Neural progenitor cell (in vitro differentiated cells): ENCODE results near the gene EXOSC1. TPM values are rescaled to one million over a fixed set of nuclear protein-coding genes. Genes with fewer than 3 reads are reported as not detected.
A peak's percentile ranks its signal among the peaks of the same experiment; 100 is the strongest.

ENCODE experiments used
- DNase-seq: peaks from one replicate; pipeline ENCODE4 v3.0.0-alpha.2; 2016; ENCODE audit warnings: low spot score
- H2AFZ ChIP-seq: fragments of 200-600 bp; sonication (generic); replicated peaks from 2 replicates; pipeline ENCODE4 v1.6.1; 2016; ENCODE audit warnings: antibody characterized with exemption
- H3F3A ChIP-seq: fragments of 200-600 bp; sonication (generic); 2 replicates; pipeline ENCODE4 v1.6.1; 2016; ENCODE audit warnings: antibody characterized with exemption, low read depth
- H3K27ac ChIP-seq: fragments of 200-600 bp; sonication (generic); 2 replicates; pipeline ENCODE4 v1.5.1; 2016; ENCODE audit warnings: mild to moderate bottlenecking
- H3K27me3 ChIP-seq: fragments of 200-600 bp; sonication (generic); 2 replicates; pipeline ENCODE4 v1.6.1; 2016; ENCODE audit warnings: mild to moderate bottlenecking, moderate library complexity
- H3K36me3 ChIP-seq: fragments of 200-600 bp; sonication (generic); 2 replicates; pipeline ENCODE4 v1.5.1; 2016
- H3K4me1 ChIP-seq: fragments of 200-600 bp; sonication (generic); 2 replicates; pipeline ENCODE4 v1.6.1; 2016; ENCODE audit warnings: mixed run types
- H3K4me2 ChIP-seq: fragments of 200-600 bp; sonication (generic); 2 replicates; pipeline ENCODE4 v1.6.1; 2016
- H3K4me3 ChIP-seq: fragments of 200-600 bp; sonication (generic); 2 replicates; pipeline ENCODE4 v1.5.1; 2016
- H3K79me2 ChIP-seq: fragments of 200-600 bp; sonication (generic); 2 replicates; pipeline ENCODE4 v1.6.1; 2016; ENCODE audit warnings: low read depth
- H3K9ac ChIP-seq: fragments of 200-600 bp; sonication (generic); 2 replicates; pipeline ENCODE4 v1.6.1; 2016
- H3K9me3 ChIP-seq: fragments of 200-600 bp; sonication (generic); 2 replicates; pipeline ENCODE4 v1.5.1; 2016; ENCODE audit warnings: low read depth
- H4K20me1 ChIP-seq: fragments of 200-600 bp; sonication (generic); 2 replicates; pipeline ENCODE4 v1.6.1; 2016; ENCODE audit warnings: low read depth
- H3K27ac Mint-ChIP-seq: 3 replicates; pipeline ENCODE4 v1.8.0; 2021; ENCODE audit warnings: mixed read lengths
- H3K27me3 Mint-ChIP-seq: 2 replicates; pipeline ENCODE4 v1.8.0; 2022; ENCODE audit warnings: low read depth, mild to moderate bottlenecking, inconsistent platforms, moderate library complexity, mixed read lengths; ENCODE audit not compliant: insufficient read depth
- H3K36me3 Mint-ChIP-seq: 3 replicates; pipeline ENCODE4 v1.8.0; 2021; ENCODE audit warnings: mixed read lengths
- H3K4me1 Mint-ChIP-seq: 3 replicates; pipeline ENCODE4 v1.8.0; 2021; ENCODE audit warnings: mixed read lengths
- H3K4me3 Mint-ChIP-seq: 3 replicates; pipeline ENCODE4 v1.8.0; 2021; ENCODE audit warnings: mild to moderate bottlenecking, moderate library complexity, mixed read lengths
- H3K9me3 Mint-ChIP-seq: 3 replicates; pipeline ENCODE4 v1.8.0; 2020; ENCODE audit warnings: mixed read lengths
- EZH2 ChIP-seq: fragments of 200-600 bp; sonication (generic); IDR thresholded peaks from 2 replicates; pipeline ENCODE4 v1.6.1; 2017; ENCODE audit warnings: antibody characterized with exemption, mild to moderate bottlenecking, moderate library complexity
- EZH2phosphoT487 ChIP-seq: fragments of 200-600 bp; sonication (generic); IDR thresholded peaks from 2 replicates; pipeline ENCODE4 v1.6.1; 2017; ENCODE audit warnings: antibody characterized with exemption
- total RNA-seq: library from RNA; depleted of rRNA; stranded (reverse); fragments of >200 nt; gene quantifications from 2 replicates; pipeline ENCODE4 v1.2.3, GENCODE V29; 2015; ENCODE audit warnings: low replicate concordance
- TF ChIP-seq, protein P1 (sequence below): fragments of 200-600 bp; sonication (generic); IDR thresholded peaks from 2 replicates; pipeline ENCODE4 v1.5.1; 2017; ENCODE audit warnings: antibody characterized with exemption, mild to moderate bottlenecking

Gene EXOSC1
- total RNA-seq, 1 donor from 2014 or later = 72.6 TPM

GRCh38 chr10:97444212-97444611, 1.6 kb downstream of the EXOSC1 start:
- no peaks in the 10 kb centered on the region for H3K27me3 Mint-ChIP-seq
- peaks cover 29% of the 10 kb centered on the region for H3K4me1 Mint-ChIP-seq
- H3K79me2 ChIP-seq = peaks cover 53% of the 10 kb centered on the region
- no peaks in the 10 kb centered on the region for H3K9me3 Mint-ChIP-seq
- H3K4me1 ChIP-seq = peaks cover 17% of the 10 kb centered on the region
- TF ChIP-seq EZH2 (no peak), EZH2phosphoT487 (no peak)
- TF ChIP-seq, protein P1, sequence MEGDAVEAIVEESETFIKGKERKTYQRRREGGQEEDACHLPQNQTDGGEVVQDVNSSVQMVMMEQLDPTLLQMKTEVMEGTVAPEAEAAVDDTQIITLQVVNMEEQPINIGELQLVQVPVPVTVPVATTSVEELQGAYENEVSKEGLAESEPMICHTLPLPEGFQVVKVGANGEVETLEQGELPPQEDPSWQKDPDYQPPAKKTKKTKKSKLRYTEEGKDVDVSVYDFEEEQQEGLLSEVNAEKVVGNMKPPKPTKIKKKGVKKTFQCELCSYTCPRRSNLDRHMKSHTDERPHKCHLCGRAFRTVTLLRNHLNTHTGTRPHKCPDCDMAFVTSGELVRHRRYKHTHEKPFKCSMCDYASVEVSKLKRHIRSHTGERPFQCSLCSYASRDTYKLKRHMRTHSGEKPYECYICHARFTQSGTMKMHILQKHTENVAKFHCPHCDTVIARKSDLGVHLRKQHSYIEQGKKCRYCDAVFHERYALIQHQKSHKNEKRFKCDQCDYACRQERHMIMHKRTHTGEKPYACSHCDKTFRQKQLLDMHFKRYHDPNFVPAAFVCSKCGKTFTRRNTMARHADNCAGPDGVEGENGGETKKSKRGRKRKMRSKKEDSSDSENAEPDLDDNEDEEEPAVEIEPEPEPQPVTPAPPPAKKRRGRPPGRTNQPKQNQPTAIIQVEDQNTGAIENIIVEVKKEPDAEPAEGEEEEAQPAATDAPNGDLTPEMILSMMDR = no peak
- H3K9ac ChIP-seq = no peak overlapping the region
- H3K27me3 ChIP-seq = no peaks in the 10 kb centered on the region
- H2AFZ ChIP-seq = no peak overlapping the region
- H3K36me3 Mint-ChIP-seq = peaks cover 13% of the 10 kb centered on the region
- H3K4me3 ChIP-seq = peak overlapping the region; percentile 72
- no peaks in the 10 kb centered on the region for H3K9me3 ChIP-seq
- H3K4me2 ChIP-seq = peak overlapping the region; percentile 93
- peaks cover 9% of the 10 kb centered on the region for H4K20me1 ChIP-seq
- peak overlapping the region; percentile 93 for H3K4me3 Mint-ChIP-seq
- H3F3A ChIP-seq = peaks cover 7% of the 10 kb centered on the region
- H3K27ac ChIP-seq = no peak overlapping the region
- DNase-seq = no peak
- H3K27ac Mint-ChIP-seq = no peak overlapping the region
- no peaks in the 10 kb centered on the region for H3K36me3 ChIP-seq

DNA sequence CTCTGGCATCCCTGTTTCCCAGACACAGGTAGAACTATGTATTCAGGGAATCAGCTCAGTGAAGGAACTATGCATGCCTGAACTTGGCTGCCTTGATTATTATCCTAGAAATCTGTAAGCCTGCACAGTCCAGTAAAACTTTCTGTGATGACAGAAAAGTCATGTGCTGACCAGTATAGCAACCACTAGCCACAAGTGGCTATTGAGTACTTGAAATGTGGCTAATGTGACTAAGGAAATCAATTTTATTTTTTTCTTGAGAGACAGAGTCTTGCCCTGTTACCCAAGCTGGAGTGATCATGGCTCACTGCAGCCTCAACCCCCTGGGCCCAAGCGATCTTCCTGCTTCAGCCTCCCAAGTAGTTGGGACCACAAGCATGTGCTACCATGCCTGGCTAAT, 3.5 kb downstream of the EXOSC1 start:
- Mint-ChIP-seq H3K27ac (no peak overlapping the region), H3K27me3 (no peaks in the 10 kb centered on the region), H3K36me3 (peaks cover 12% of the 10 kb centered on the region), H3K4me3 (no peak overlapping the region), H3K4me1 (peaks cover 15% of the 10 kb centered on the region), H3K9me3 (no peaks in the 10 kb centered on the region)
- H3K9ac ChIP-seq = no peak overlapping the region
- no peaks in the 10 kb centered on the region for H3K9me3 ChIP-seq
- H3K4me2 ChIP-seq = no peak overlapping the region
- TF ChIP-seq EZH2 (no peak), EZH2phosphoT487 (no peak)
- TF ChIP-seq, protein P1 = no peak
- H3K4me1 ChIP-seq = peaks cover 14% of the 10 kb centered on the region
- no peak overlapping the region for H3K27ac ChIP-seq
- peaks cover 6% of the 10 kb centered on the region for H4K20me1 ChIP-seq
- H3K79me2 ChIP-seq = peaks cover 33% of the 10 kb centered on the region
- no peaks in the 10 kb centered on the region for H3K36me3 ChIP-seq
- H3F3A ChIP-seq = peaks cover 4% of the 10 kb centered on the region
- DNase-seq = no peak
- H3K4me3 ChIP-seq = no peak overlapping the region
- H2AFZ ChIP-seq = no peak overlapping the region
- no peaks in the 10 kb centered on the region for H3K27me3 ChIP-seq

GRCh38 chr10:97435211-97435610, 10.6 kb downstream of the EXOSC1 start:
- H3K27me3 ChIP-seq = no peaks in the 10 kb centered on the region
- H3K4me2 ChIP-seq = no peak overlapping the region
- peaks cover 36% of the 10 kb centered on the region for H4K20me1 ChIP-seq
- no peaks in the 10 kb centered on the region for H3K4me1 ChIP-seq
- H3K9me3 Mint-ChIP-seq = no peaks in the 10 kb centered on the region
- TF ChIP-seq, protein P1 = no peak
- no peak for TF ChIP-seq EZH2
- no peak for TF ChIP-seq EZH2phosphoT487
- H3K27ac ChIP-seq = no peak overlapping the region
- H3K27me3 Mint-ChIP-seq = no peaks in the 10 kb centered on the region
- H3K36me3 ChIP-seq = peaks cover 11% of the 10 kb centered on the region
- H3K4me1 Mint-ChIP-seq = no peaks in the 10 kb centered on the region
- DNase-seq = no peak
- no peak overlapping the region for H3K4me3 ChIP-seq
- peaks cover 42% of the 10 kb centered on the region for H3F3A ChIP-seq
- H3K9ac ChIP-seq = no peak overlapping the region
- H3K4me3 Mint-ChIP-seq = no peak overlapping the region
- H3K9me3 ChIP-seq = no peaks in the 10 kb centered on the region
- peaks cover 14% of the 10 kb centered on the region for H3K79me2 ChIP-seq
- no peak overlapping the region for H3K27ac Mint-ChIP-seq
- H3K36me3 Mint-ChIP-seq = peaks cover 24% of the 10 kb centered on the region
- no peak overlapping the region for H2AFZ ChIP-seq
